ENCODE measurements around the gene EDAR. TPM values are rescaled to one million over a fixed set of nuclear protein-coding genes. Genes with fewer than 3 reads are reported as not detected.
A peak's percentile ranks its signal among the peaks of the same experiment; 100 is the strongest.

The EDAR gene
- total and polyA plus RNA-seq, 2 experiments from 2014 or later: not detected

GRCh38 chr2:109013051-109013450, 24.0 kb upstream of the EDAR start:
- Histone ChIP-seq H3K9me3 (ENCODE audit: low read depth) (no peaks in the 10 kb centered on the region), H3K27ac (no peak overlapping the region), H3K4me1 (ENCODE audit: low read depth) (no peaks in the 10 kb centered on the region), H3K27me3 (no peaks in the 10 kb centered on the region), H3K36me3 (no peaks in the 10 kb centered on the region), H3K4me3 (no peak overlapping the region)
- no peak for DNase-seq (ENCODE audit: low read depth in 1 of 2, low spot score in 1 of 2)
- TF ChIP-seq CTCF (IDR thresholded peaks at IDR 0.05; ENCODE audit: low read depth, low read length): no peak

GRCh38 chr2:109009920-109010610, 21.0 kb upstream of the EDAR start:
- Histone ChIP-seq H3K4me3 (no peak overlapping the region), H3K36me3 (no peaks in the 10 kb centered on the region), H3K4me1 (ENCODE audit: low read depth) (no peaks in the 10 kb centered on the region), H3K27ac (no peak overlapping the region), H3K9me3 (ENCODE audit: low read depth) (no peaks in the 10 kb centered on the region), H3K27me3 (no peaks in the 10 kb centered on the region)
- DNase-seq (ENCODE audit: low read depth in 1 of 2, low spot score in 1 of 2): peak in 1 of 2 donors; percentile 76
- TF ChIP-seq CTCF (IDR thresholded peaks at IDR 0.05; ENCODE audit: low read depth, low read length): no peak

GRCh38 chr2:109006971-109007370, 18.0 kb upstream of the EDAR start:
- Histone ChIP-seq H3K4me1 (ENCODE audit: low read depth) (no peaks in the 10 kb centered on the region), H3K27me3 (no peaks in the 10 kb centered on the region), H3K4me3 (no peak overlapping the region), H3K27ac (no peak overlapping the region), H3K9me3 (ENCODE audit: low read depth) (no peaks in the 10 kb centered on the region), H3K36me3 (no peaks in the 10 kb centered on the region)
- peak in 1 of 2 donors; percentile 57 for DNase-seq (ENCODE audit: low read depth in 1 of 2, low spot score in 1 of 2)
- no peak for TF ChIP-seq CTCF (IDR thresholded peaks at IDR 0.05; ENCODE audit: low read depth, low read length)

GRCh38 chr2:109005686-109006204, 16.7 kb upstream of the EDAR start:
- no peaks in the 10 kb centered on the region for H3K9me3 ChIP-seq (ENCODE audit: low read depth)
- no peaks in the 10 kb centered on the region for H3K27me3 ChIP-seq
- DNase-seq (ENCODE audit: low read depth in 1 of 2, low spot score in 1 of 2): peak in 1 of 2 donors; percentile 83
- no peak overlapping the region for H3K4me3 ChIP-seq
- no peaks in the 10 kb centered on the region for H3K4me1 ChIP-seq (ENCODE audit: low read depth)
- H3K36me3 ChIP-seq: no peaks in the 10 kb centered on the region
- TF ChIP-seq CTCF (IDR thresholded peaks at IDR 0.05; ENCODE audit: low read depth, low read length): no peak
- H3K27ac ChIP-seq: no peak overlapping the region

GRCh38 chr2:109001201-109001600, 12.2 kb upstream of the EDAR start:
- Histone ChIP-seq H3K9me3 (ENCODE audit: low read depth) (no peaks in the 10 kb centered on the region), H3K27me3 (no peaks in the 10 kb centered on the region), H3K27ac (no peak overlapping the region), H3K4me3 (no peak overlapping the region), H3K4me1 (ENCODE audit: low read depth) (no peaks in the 10 kb centered on the region), H3K36me3 (no peaks in the 10 kb centered on the region)
- TF ChIP-seq CTCF (IDR thresholded peaks at IDR 0.05; ENCODE audit: low read depth, low read length): no peak
- no peak for DNase-seq (ENCODE audit: low read depth in 1 of 2, low spot score in 1 of 2)
